OCI-LY1 (cell line): Measurements from ENCODE around the gene ZSWIM4.

ENCODE experiments used
- EZH2 ChIP-seq: fragments of 200-600 bp; sonication (generic), shearing (Covaris generic); IDR thresholded peaks from 2 replicates; pipeline ENCODE4 v1.8.0; 2017; ENCODE audit warnings: borderline replicate concordance, mixed run types, mild to moderate bottlenecking, antibody characterized with exemption, low read length, moderate library complexity, mixed read lengths
- TF ChIP-seq, protein P1 (sequence below): fragments of 200-600 bp; sonication (generic), shearing (Covaris generic); IDR thresholded peaks from 2 replicates; pipeline ENCODE4 v1.5.1; 2017; ENCODE audit warnings: mild to moderate bottlenecking, antibody characterized with exemption, low read length, moderate library complexity, mixed read lengths

DNA sequence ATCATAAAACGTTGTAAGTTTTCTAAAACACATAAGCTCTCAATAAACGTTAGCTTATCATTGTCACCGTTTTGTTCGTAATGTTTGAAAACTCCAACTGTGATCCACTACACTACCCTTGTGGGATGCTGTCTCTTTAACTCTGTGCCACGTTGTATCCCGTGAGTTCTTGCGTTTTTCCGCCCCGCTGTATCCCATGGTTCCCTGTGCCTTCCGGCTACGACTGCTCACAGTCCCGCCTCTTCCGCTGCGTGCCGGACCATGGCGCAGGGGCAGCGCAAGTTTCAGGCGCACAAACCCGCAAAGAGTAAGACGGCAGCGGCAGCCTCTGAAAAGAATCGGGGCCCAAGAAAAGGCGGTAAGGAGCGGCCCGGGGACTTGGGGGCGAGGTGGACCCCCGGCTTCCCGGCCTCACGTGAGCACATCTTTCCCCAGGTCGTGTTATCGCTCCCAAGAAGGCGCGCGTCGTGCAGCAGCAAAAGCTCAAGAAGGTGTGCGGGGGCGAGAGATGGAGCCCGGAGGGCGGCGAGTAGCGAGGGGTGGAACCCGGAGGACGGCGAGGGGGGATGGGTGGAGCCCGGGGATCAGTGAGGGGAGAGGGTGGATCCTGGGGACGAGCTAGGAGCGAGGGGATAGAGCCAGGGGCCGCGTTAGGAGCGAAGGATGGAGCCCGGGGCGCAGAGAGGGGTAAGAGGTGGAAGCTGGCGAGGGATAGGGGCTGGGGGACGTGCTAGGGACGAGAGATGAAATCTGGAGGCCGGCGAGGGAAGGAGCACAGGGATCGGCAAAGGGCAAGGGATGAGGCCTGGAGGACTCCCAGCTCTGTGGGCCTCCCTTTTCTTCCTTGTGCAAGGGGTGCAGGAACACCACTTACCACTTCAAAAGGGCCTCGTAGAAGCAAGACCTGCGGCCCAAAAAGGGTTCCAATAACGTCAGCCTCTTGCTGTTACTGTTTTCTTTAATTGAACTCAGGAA lies 20.7 kb upstream of the ZSWIM4 start, which contains the start of gene C19orf53:
- TF ChIP-seq, protein P1, sequence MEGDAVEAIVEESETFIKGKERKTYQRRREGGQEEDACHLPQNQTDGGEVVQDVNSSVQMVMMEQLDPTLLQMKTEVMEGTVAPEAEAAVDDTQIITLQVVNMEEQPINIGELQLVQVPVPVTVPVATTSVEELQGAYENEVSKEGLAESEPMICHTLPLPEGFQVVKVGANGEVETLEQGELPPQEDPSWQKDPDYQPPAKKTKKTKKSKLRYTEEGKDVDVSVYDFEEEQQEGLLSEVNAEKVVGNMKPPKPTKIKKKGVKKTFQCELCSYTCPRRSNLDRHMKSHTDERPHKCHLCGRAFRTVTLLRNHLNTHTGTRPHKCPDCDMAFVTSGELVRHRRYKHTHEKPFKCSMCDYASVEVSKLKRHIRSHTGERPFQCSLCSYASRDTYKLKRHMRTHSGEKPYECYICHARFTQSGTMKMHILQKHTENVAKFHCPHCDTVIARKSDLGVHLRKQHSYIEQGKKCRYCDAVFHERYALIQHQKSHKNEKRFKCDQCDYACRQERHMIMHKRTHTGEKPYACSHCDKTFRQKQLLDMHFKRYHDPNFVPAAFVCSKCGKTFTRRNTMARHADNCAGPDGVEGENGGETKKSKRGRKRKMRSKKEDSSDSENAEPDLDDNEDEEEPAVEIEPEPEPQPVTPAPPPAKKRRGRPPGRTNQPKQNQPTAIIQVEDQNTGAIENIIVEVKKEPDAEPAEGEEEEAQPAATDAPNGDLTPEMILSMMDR: no peak
- TF ChIP-seq EZH2: no peak
